Upper lobe of left lung (tissue), 4 donors: ENCODE measurements around the gene KLK1.

Experiments
- EP300 ChIP-seq, 4 donors: sonication (generic); formaldehyde crosslinking; IDR thresholded peaks; one replicate each; pipeline ENCODE4 v1.5.1; 2017; ENCODE audit warnings: antibody characterized with exemption in 4 of 4, control low read depth in 2 of 4
- POLR2A ChIP-seq, 4 donors: fragments of 450-650 bp; IDR thresholded peaks; one replicate each; pipeline ENCODE4 v1.5.1; 2016 to 2017; ENCODE audit warnings: antibody characterized with exemption in 4 of 4, mild to moderate bottlenecking in 2 of 4
- POLR2AphosphoS5 ChIP-seq, 2 donors: sonication (generic); formaldehyde crosslinking; IDR thresholded peaks; one replicate each; pipeline ENCODE4 v1.5.1; 2017; ENCODE audit warnings: antibody characterized with exemption in 2 of 2
- TF ChIP-seq, protein P1 (sequence below), 6 experiments: fragments of 450-650 bp in 4 of 6; fragments of 200-600 bp in 2 of 6; sonication (generic) in 2 of 6; IDR thresholded peaks; one replicate each; pipeline ENCODE4 v1.5.1; 2016 to 2019; ENCODE audit warnings: antibody characterized with exemption in 6 of 6

DNA sequence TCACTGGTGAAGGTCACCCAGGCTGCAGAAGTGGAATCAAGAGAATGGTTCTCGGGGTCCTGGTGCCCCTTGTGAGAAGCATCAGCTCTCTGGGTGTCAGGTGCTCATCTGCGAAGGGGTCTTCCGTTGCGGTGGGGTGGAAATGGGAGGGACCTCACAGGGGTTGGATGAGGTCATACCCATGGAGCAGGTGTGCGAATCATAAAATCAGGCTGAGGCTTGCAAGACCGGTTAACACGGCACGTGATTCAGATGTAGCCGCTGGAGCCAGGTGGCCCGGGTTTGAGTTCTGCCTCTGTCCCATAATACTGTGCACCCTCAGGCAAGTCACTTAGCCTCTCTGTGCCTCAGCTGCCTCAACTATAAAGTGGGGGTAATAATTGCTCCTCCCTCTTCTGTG lies 13.7 kb upstream of the KLK1 start:
- TF ChIP-seq, protein P1, sequence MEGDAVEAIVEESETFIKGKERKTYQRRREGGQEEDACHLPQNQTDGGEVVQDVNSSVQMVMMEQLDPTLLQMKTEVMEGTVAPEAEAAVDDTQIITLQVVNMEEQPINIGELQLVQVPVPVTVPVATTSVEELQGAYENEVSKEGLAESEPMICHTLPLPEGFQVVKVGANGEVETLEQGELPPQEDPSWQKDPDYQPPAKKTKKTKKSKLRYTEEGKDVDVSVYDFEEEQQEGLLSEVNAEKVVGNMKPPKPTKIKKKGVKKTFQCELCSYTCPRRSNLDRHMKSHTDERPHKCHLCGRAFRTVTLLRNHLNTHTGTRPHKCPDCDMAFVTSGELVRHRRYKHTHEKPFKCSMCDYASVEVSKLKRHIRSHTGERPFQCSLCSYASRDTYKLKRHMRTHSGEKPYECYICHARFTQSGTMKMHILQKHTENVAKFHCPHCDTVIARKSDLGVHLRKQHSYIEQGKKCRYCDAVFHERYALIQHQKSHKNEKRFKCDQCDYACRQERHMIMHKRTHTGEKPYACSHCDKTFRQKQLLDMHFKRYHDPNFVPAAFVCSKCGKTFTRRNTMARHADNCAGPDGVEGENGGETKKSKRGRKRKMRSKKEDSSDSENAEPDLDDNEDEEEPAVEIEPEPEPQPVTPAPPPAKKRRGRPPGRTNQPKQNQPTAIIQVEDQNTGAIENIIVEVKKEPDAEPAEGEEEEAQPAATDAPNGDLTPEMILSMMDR (IDR thresholded peaks at IDR 0.05), result no peak
- no peak for TF ChIP-seq EP300 (IDR thresholded peaks at IDR 0.05)
- no peak for TF ChIP-seq POLR2A (IDR thresholded peaks at IDR 0.05)
- no peak for TF ChIP-seq POLR2AphosphoS5 (IDR thresholded peaks at IDR 0.05)
